ENCODE results near the gene HM13. TPM values are rescaled to one million over a fixed set of nuclear protein-coding genes. Genes with fewer than 3 reads are reported as not detected.
A peak's percentile ranks its signal among the peaks of the same experiment; 100 is the strongest.

HM13 gene
- polyA plus RNA-seq, 1 donor (not counting 4 experiments of a cell fraction or from before 2014, with no cell fraction given), result 127 TPM

- FAIRE-seq (no peak), DNase-seq (ENCODE audit: low read depth, low spot score) (no peak)
- H3K9me1 ChIP-seq (ENCODE audit: control insufficient read depth, extremely low read depth, insufficient read depth, low read length), result no peaks in the 10 kb centered on the region
- H3K27me3 ChIP-seq (ENCODE audit: control insufficient read depth, extremely low read depth, insufficient read depth, low read length), result no peaks in the 10 kb centered on the region
- H3K4me1 ChIP-seq (ENCODE audit: control insufficient read depth, extremely low read depth, insufficient read depth, low read length), result peaks cover 41% of the 10 kb centered on the region
- peak overlapping the region; percentile 83 to 97 (median 96) for H3K4me3 ChIP-seq (ENCODE audit: control insufficient read depth in 2 of 3, extremely low read depth in 1 of 3, insufficient read depth in 2 of 3, low read depth in 1 of 3, low read length in 3 of 3)
- no peaks in the 10 kb centered on the region for H4K20me1 ChIP-seq (ENCODE audit: control insufficient read depth, extremely low read depth, insufficient read depth, low read length)
- peaks cover 15% of the 10 kb centered on the region for H3K79me2 ChIP-seq (ENCODE audit: control insufficient read depth, insufficient read depth, low read length)
- H3K4me2 ChIP-seq (ENCODE audit: control insufficient read depth, extremely low read depth, insufficient read depth, low read depth, low read length), result peak overlapping the region; percentile 91
- no peak overlapping the region for H2AFZ ChIP-seq (ENCODE audit: control insufficient read depth, low read length)
- H3K9me3 ChIP-seq (ENCODE audit: control insufficient read depth, low read depth, low read length), result no peaks in the 10 kb centered on the region
- no peaks in the 10 kb centered on the region for H3K36me3 ChIP-seq (ENCODE audit: control insufficient read depth in 2 of 2, extremely low read depth in 1 of 2, insufficient read depth in 2 of 2, low read length in 2 of 2)
- TF ChIP-seq EZH2 (IDR thresholded peaks at IDR 0.05; ENCODE audit: low read length), result no peak
- TF ChIP-seq, protein P1, sequence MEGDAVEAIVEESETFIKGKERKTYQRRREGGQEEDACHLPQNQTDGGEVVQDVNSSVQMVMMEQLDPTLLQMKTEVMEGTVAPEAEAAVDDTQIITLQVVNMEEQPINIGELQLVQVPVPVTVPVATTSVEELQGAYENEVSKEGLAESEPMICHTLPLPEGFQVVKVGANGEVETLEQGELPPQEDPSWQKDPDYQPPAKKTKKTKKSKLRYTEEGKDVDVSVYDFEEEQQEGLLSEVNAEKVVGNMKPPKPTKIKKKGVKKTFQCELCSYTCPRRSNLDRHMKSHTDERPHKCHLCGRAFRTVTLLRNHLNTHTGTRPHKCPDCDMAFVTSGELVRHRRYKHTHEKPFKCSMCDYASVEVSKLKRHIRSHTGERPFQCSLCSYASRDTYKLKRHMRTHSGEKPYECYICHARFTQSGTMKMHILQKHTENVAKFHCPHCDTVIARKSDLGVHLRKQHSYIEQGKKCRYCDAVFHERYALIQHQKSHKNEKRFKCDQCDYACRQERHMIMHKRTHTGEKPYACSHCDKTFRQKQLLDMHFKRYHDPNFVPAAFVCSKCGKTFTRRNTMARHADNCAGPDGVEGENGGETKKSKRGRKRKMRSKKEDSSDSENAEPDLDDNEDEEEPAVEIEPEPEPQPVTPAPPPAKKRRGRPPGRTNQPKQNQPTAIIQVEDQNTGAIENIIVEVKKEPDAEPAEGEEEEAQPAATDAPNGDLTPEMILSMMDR (optimal IDR thresholded peaks at IDR 0.05 in 1 of 3, IDR thresholded peaks at IDR 0.05 in 1 of 3, conservative IDR thresholded peaks at IDR 0.05 in 1 of 3; ENCODE audit: extremely low read depth in 1 of 3, insufficient read depth in 2 of 3, low read length in 3 of 3), result no peak
- H3K27ac ChIP-seq (ENCODE audit: control insufficient read depth, insufficient read depth, low read length), result peak overlapping the region; percentile 77
- peak overlapping the region; percentile 94 for H3K9ac ChIP-seq (ENCODE audit: control insufficient read depth, extremely low read depth, insufficient read depth, low read length)
- dilution Hi-C loops (cut with MboI; ENCODE audit: extremely low pct_ligation_motif_present, low sequenced_read_pairs), result no loop called here
These were observed 89.8 kb downstream of the HM13 start for GRCh38 chr20:31603822-31604566.

DNA sequence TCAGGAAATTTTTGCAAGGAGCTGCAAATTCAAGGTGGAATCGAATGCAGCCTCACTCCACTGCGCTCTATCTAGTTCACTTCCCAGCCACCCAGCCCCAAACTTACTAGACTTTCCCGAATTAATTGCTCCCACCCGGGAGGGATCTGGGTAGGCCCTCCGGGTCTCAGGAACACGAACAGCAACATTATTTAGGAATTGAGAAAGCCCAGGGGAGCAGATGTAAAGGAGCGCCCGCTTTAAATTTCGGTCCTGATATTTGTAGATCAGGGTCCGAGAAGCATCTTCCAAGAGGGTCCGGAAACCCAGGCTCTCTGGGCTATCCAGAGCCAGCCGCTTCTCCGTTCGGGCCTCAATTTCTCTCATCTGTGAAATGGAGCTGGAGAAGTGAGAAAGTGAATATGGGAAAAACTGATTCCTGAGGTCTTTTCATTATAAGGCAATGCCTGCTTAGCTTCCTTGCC, 90.4 kb downstream of the HM13 start:
- peak overlapping the region; percentile 94 for H3K9ac ChIP-seq (ENCODE audit: control insufficient read depth, extremely low read depth, insufficient read depth, low read length)
- no peaks in the 10 kb centered on the region for H3K36me3 ChIP-seq (ENCODE audit: control insufficient read depth in 2 of 2, extremely low read depth in 1 of 2, insufficient read depth in 2 of 2, low read length in 2 of 2)
- peak overlapping the region; percentile 83 to 97 (median 96) for H3K4me3 ChIP-seq (ENCODE audit: control insufficient read depth in 2 of 3, extremely low read depth in 1 of 3, insufficient read depth in 2 of 3, low read depth in 1 of 3, low read length in 3 of 3)
- peaks cover 15% of the 10 kb centered on the region for H3K79me2 ChIP-seq (ENCODE audit: control insufficient read depth, insufficient read depth, low read length)
- TF ChIP-seq, protein P1 (optimal IDR thresholded peaks at IDR 0.05 in 1 of 3, IDR thresholded peaks at IDR 0.05 in 1 of 3, conservative IDR thresholded peaks at IDR 0.05 in 1 of 3; ENCODE audit: extremely low read depth in 1 of 3, insufficient read depth in 2 of 3, low read length in 3 of 3), result no peak
- no peak for TF ChIP-seq EZH2 (IDR thresholded peaks at IDR 0.05; ENCODE audit: low read length)
- no peaks in the 10 kb centered on the region for H3K9me1 ChIP-seq (ENCODE audit: control insufficient read depth, extremely low read depth, insufficient read depth, low read length)
- peak overlapping the region; percentile 77 for H3K27ac ChIP-seq (ENCODE audit: control insufficient read depth, insufficient read depth, low read length)
- no peaks in the 10 kb centered on the region for H4K20me1 ChIP-seq (ENCODE audit: control insufficient read depth, extremely low read depth, insufficient read depth, low read length)
- peaks cover 41% of the 10 kb centered on the region for H3K4me1 ChIP-seq (ENCODE audit: control insufficient read depth, extremely low read depth, insufficient read depth, low read length)
- H3K9me3 ChIP-seq (ENCODE audit: control insufficient read depth, low read depth, low read length), result no peaks in the 10 kb centered on the region
- no peak overlapping the region for H2AFZ ChIP-seq (ENCODE audit: control insufficient read depth, low read length)
- H3K27me3 ChIP-seq (ENCODE audit: control insufficient read depth, extremely low read depth, insufficient read depth, low read length), result no peaks in the 10 kb centered on the region
- peak overlapping the region; percentile 91 for H3K4me2 ChIP-seq (ENCODE audit: control insufficient read depth, extremely low read depth, insufficient read depth, low read depth, low read length)
- FAIRE-seq, result no peak
- DNase-seq (ENCODE audit: low read depth, low spot score), result no peak
- dilution Hi-C loops (cut with MboI; ENCODE audit: extremely low pct_ligation_motif_present, low sequenced_read_pairs), result no loop called here
